ENCODE data around the gene ZFPM1. TPM values are rescaled to one million over a fixed set of nuclear protein-coding genes. Genes with fewer than 3 reads are reported as not detected.

Gene ZFPM1
- total RNA-seq, 3 donors from 2014 or later = 0.32 to 2.9 (median 2.3) TPM

DNA sequence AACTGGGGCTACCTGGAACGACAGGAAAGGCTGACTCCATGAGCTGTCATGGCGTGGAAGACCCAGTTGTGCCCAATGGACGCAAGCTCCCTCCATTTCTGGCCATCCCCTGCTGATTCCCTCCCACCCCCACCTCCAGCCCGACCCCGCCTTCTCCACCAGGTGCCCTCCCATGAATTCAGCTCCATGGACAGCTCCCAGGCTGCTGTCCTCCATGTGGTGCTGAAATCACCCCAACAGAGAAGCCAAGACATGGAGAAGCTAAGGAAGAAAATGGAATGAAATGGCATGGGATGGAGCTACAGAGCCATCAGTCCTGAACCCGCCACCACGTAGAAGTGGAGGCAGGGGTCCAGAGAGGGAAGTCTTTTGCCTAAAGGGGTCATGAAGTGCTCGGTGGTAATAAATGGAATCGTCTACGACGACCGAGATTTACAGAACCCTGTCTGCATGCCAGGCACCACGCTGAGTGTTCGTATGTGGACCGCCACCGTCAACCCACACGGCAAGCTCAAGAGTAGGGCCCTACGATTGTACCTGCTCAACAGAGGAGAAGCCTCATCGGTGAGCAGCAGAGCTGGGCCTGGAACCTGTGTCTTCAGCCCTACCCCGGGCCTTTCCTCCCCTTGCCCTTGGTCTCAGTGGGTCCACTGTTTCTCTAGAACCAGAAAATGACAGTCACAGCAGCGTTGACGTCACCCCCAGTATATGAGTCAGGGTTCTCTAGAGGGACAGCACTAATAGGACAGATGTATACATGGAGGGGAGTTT lies 107.8 kb downstream of the ZFPM1 start:
- Histone ChIP-seq H3K27me3 (peaks cover 0 to 29% of the 10 kb centered on the region in 2 donors), H3K4me3 (no peak overlapping the region), H3K36me3 (no peaks in the 10 kb centered on the region), H3K27ac (no peak overlapping the region), H3K9me3 (no peaks in the 10 kb centered on the region), H3K4me1 (no peaks in the 10 kb centered on the region)
- TF ChIP-seq, protein P1, sequence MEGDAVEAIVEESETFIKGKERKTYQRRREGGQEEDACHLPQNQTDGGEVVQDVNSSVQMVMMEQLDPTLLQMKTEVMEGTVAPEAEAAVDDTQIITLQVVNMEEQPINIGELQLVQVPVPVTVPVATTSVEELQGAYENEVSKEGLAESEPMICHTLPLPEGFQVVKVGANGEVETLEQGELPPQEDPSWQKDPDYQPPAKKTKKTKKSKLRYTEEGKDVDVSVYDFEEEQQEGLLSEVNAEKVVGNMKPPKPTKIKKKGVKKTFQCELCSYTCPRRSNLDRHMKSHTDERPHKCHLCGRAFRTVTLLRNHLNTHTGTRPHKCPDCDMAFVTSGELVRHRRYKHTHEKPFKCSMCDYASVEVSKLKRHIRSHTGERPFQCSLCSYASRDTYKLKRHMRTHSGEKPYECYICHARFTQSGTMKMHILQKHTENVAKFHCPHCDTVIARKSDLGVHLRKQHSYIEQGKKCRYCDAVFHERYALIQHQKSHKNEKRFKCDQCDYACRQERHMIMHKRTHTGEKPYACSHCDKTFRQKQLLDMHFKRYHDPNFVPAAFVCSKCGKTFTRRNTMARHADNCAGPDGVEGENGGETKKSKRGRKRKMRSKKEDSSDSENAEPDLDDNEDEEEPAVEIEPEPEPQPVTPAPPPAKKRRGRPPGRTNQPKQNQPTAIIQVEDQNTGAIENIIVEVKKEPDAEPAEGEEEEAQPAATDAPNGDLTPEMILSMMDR (IDR thresholded peaks at IDR 0.05) = no peak
- TF ChIP-seq POLR2AphosphoS5 (IDR thresholded peaks at IDR 0.05) (no peak), POLR2A (IDR thresholded peaks at IDR 0.05) (no peak)
- intact Hi-C loops (cut with DNase I; ENCODE audit: low total_unique reads) = no loop called here
- DNase-seq (ENCODE audit: low spot score in 2 of 2) = no peak

DNA sequence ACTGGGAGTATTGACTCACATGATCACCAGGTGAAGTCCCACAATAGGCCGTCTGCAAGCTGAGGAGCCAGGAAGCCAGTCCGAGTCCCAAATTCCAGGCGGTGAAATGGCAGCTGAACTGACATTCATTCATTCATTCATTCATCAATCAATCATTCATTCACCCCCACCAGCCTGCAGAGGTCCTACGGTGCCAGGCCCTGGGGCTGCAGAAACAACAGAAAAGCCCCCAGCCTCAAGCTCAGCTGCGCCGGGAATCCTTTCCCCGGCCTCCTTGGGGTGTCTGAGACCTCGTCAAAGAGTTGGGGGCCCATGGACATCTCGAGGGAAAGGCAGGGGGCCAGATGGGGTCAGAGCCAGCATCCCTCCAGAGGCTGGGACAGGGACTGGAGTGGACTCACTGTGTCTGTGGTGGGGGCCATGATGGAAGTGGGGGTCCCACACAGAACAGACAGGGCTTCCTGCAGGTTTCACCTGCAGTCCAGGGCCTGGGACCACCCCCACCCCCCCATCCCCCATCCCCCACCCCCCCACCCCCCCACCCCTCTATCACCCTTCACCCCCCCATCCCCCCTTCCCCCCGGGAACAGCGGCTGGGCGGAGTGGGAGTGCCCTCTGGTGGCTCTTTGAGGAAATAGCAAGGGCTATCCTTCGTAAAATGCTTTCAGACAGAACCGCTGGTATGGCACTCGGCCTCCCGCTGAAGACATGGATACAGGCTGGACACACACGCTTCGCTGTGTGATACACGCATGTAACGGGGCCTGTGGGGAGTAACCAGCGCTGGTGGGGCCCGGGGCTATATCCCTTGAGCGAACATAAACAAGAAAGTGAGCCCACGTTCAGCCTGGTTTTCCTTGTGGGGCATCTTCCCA lies 108.6 kb downstream of the ZFPM1 start:
- Histone ChIP-seq H3K4me1 (no peaks in the 10 kb centered on the region), H3K27me3 (peaks cover 0 to 27% of the 10 kb centered on the region in 2 donors), H3K9me3 (no peaks in the 10 kb centered on the region), H3K36me3 (no peaks in the 10 kb centered on the region), H3K4me3 (peak overlapping the region; percentile 25 to 58 (median 43)), H3K27ac (no peak overlapping the region)
- DNase-seq (ENCODE audit: low spot score in 2 of 2) = peak in 1 of 2 donors; percentile 25
- intact Hi-C loops (cut with DNase I; ENCODE audit: low total_unique reads) = no loop called here
- TF ChIP-seq POLR2AphosphoS5 (IDR thresholded peaks at IDR 0.05) (no peak), POLR2A (IDR thresholded peaks at IDR 0.05) (no peak)
- TF ChIP-seq, protein P1 (IDR thresholded peaks at IDR 0.05) = peak; percentile 37 to 52 (median 50)

DNA sequence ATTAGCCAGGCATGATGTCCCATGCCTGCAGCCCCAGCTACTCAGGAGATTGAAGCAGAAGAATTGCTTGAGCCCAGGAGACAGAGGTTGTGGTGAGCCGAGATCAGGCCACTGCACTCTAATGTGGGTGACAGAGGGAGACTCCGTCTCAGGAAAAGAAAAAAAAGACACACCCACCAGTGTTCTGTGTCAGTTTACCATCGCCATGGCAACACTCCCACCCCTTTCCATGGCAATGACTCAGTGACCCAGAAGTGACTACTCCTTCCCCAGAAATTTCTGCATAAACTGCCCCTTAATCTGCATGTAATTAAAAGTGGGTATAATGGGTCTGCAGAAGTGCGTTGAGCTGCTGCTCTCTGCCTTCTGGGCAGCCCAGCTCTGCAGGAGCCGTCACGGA lies 113.1 kb downstream of the ZFPM1 start:
- intact Hi-C loops (cut with DNase I; ENCODE audit: low total_unique reads) = no loop called here
- H3K27ac ChIP-seq = no peak overlapping the region
- no peaks in the 10 kb centered on the region for H3K36me3 ChIP-seq
- H3K27me3 ChIP-seq = no peaks in the 10 kb centered on the region
- peaks cover under 1 to 7% of the 10 kb centered on the region in 2 donors for H3K4me1 ChIP-seq
- TF ChIP-seq POLR2AphosphoS5 (IDR thresholded peaks at IDR 0.05) (no peak), POLR2A (IDR thresholded peaks at IDR 0.05) (no peak)
- TF ChIP-seq, protein P1 (IDR thresholded peaks at IDR 0.05) = no peak
- no peak overlapping the region for H3K4me3 ChIP-seq
- DNase-seq (ENCODE audit: low spot score in 2 of 2) = no peak
- no peaks in the 10 kb centered on the region for H3K9me3 ChIP-seq

DNA sequence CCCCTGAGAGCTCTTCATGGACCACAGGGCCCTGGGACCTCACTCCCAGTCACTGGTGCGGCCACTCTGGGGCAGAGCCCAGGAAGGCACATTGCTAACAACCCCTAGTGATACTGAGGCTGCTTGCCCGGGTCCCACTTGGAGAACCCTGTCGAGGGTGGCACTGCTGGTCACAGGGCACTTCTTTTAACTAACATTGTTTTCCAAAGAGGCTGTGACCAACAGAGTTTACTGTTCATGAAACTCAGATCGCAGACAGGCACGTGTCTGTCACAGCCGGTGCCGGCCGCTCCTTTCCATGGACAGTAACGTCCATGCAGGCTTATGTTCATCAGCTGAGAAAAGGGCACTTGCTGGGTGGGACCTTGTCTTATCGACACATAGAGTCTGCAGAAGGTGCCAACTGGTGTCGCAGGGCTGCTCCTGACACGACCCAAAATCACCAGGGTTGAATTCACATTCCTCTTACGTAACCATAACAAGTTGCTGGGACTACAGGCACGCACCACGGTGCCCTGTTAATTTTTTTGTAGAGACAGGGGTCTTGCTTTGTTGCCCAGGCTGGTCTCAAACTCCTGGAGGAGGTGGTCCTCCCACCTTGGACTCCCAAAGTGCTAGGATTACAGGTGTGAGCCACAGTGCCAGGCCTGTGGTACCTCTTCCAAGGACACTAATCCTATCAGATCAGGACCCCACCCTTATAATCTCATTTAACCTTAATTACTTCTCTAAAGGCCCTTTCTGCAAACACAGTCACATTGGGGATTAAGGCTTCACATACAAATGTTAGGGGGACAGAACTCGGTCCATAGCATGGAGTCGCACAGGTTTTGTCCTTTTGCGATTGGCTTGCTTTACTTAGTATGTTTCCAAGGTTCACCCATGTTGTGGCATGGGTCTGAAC lies 115.9 kb downstream of the ZFPM1 start:
- peak overlapping the region; percentile 83 to 91 (median 90) for H3K4me3 ChIP-seq
- TF ChIP-seq, protein P1 (IDR thresholded peaks at IDR 0.05) = no peak
- no peak for TF ChIP-seq POLR2A (IDR thresholded peaks at IDR 0.05)
- H3K4me1 ChIP-seq = peaks cover 3 to 12% of the 10 kb centered on the region in 2 donors
- DNase-seq (ENCODE audit: low spot score in 2 of 2) = no peak
- H3K27me3 ChIP-seq = no peaks in the 10 kb centered on the region
- H3K9me3 ChIP-seq = no peaks in the 10 kb centered on the region
- intact Hi-C loops (cut with DNase I; ENCODE audit: low total_unique reads) = no loop called here
- H3K27ac ChIP-seq = peak overlapping the region; percentile 74 to 78
- no peaks in the 10 kb centered on the region for H3K36me3 ChIP-seq
